Astrocyte of the cerebellum (primary cell): ENCODE results near the gene CTAGE8.
"Not testable (repeated sequence)": the region's sequence is repeated elsewhere in the genome, so short reads cannot be mapped to it uniquely, and the experiment has no call there.

Source experiments
- DNase-seq: peaks from one replicate; pipeline ENCODE4 v3.0.0-alpha.2; 2011; ENCODE audit warnings: low read depth
- H3K4me3 ChIP-seq: 2 replicates; pipeline ENCODE4 v1.5.1; 2011; ENCODE audit warnings: mild to moderate bottlenecking, low read depth, low read length, moderate library complexity
- in situ Hi-C: cut with HindIII; loops from 2 replicates; pipeline ENCODE4 v1.10.0; 2017; ENCODE audit warnings: low sequenced_read_pairs

CTAGE8 gene, protein sequence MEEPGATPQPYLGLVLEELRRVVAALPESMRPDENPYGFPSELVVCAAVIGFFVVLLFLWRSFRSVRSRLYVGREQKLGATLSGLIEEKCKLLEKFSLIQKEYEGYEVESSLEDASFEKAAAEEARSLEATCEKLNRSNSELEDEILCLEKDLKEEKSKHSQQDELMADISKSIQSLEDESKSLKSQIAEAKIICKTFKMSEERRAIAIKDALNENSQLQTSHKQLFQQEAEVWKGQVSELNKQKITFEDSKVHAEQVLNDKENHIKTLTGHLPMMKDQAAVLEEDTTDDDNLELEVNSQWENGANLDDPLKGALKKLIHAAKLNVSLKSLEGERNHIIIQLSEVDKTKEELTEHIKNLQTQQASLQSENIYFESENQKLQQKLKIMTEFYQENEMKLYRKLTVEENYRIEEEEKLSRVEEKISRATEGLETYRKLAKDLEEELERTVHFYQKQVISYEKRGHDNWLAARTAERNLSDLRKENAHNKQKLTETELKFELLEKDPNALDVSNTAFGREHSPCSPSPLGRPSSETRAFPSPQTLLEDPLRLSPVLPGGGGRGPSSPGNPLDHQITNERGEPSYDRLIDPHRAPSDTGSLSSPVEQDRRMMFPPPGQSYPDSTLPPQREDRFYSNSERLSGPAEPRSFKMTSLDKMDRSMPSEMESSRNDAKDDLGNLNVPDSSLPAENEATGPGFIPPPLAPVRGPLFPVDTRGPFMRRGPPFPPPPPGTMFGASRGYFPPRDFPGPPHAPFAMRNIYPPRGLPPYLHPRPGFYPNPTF

DNA sequence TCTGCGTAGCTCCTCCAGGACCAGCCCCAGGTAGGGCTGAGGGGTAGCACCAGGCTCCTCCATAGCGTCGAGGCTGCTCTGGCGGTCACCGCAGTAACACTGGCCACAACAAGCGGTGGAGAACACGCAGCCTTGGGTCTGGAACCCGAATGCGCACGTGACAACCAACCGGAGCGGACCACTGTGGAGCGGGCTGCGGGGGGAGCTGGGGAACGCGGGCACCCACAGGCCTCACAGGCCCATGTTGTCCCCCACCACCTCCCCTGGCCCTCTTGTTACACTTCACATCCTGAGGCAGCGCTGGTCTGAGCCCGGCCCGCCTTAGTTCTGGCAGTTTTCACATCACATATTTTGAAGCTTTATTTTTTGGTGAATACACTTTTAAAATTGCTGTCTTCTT, at the start of gene CTAGE8:
Gene CTAGE8 (minus strand): TSS at position 101 of the 400 bp plus-strand sequence. CDS start 38 bp downstream, at position 63.
- DNase-seq, H3K4me3 ChIP-seq, in situ Hi-C loops: not testable (repeated sequence)

GRCh38 chr7:144317537-144317936, 48.4 kb upstream of the CTAGE8 start:
- in situ Hi-C loops, H3K4me3 ChIP-seq, DNase-seq: not testable (repeated sequence)

DNA sequence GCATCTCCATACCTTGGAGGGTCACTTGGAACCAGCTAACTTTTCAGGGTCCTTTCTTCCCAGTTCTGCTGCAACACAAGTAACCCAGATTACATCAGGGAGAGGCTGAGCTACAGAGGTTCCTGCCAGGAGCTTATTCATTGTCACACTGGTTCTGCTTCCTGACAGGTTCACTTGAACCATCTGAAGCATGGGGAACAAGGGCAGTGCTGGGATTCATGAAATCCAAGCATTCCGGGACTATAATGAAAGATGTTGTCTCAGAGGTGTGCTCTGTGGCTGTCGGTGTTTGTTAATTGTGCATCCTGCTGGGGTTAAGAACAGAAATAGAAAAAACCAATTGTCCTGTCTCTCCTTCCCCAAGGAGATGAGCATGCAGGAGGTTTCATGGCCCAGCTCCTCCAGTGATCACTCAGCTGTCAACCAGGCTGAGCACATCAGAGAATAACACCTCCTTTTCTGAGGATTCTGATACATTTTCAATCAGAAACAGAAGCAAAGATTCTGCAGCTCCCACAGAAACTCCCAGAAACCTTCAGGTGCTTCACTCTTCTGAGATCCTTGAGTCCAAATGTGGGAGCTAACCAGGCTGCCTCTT, 42.9 kb upstream of the CTAGE8 start, which contains the start of gene OR2A1:
Gene OR2A1 (plus strand): TSS at position 548 of the 598 bp plus-strand sequence. CDS start 5,706 bp downstream, outside the sequence.
- H3K4me3 ChIP-seq, in situ Hi-C loops, DNase-seq: not testable (repeated sequence)

- DNase-seq, H3K4me3 ChIP-seq, in situ Hi-C loops: not testable (repeated sequence)
These were observed 42.1 kb upstream of the CTAGE8 start for GRCh38 chr7:144311218-144311617.

DNA sequence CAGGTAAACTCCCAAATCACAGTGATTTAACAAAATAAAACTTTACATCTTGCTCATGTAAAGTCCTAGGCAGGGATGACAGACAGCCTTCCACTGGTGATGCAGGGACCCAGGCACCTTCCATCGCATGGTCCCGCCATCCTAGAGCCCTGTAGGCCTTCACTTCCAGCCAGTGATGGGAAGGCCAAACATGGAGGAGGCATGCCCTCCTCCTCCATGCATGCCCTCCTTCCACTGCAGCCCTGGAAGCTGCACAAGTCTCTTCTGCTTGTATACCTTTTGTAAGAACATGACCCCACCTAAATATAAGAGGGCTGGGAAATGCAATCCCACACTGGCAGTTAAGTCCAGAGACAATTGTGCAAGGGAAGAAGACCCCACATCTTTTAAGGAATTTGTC, 40.6 kb upstream of the CTAGE8 start:
- H3K4me3 ChIP-seq, in situ Hi-C loops, DNase-seq: not testable (repeated sequence)

- DNase-seq, H3K4me3 ChIP-seq, in situ Hi-C loops: not testable (repeated sequence)
These were observed 36.1 kb upstream of the CTAGE8 start for GRCh38 chr7:144305156-144305555.

DNA sequence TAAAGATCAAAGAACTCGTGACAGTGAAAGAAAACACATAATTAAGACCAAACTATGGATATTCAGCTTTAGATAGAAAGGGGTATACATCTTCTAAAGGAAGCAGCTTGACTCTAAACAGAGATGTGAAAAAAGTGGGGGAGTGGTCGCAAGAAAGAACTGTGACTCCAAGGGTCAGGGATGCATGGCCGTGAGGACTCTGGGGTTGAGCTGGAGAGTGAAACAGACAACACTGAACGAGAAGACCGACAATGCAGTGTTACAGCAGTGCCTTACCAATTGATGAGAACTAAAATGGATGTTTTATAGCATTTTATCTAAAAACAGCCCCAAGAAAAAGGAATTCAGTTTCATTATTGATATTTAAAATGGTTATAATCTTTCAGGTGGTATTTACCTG, 34.5 kb upstream of the CTAGE8 start:
- DNase-seq, H3K4me3 ChIP-seq, in situ Hi-C loops: not testable (repeated sequence)

DNA sequence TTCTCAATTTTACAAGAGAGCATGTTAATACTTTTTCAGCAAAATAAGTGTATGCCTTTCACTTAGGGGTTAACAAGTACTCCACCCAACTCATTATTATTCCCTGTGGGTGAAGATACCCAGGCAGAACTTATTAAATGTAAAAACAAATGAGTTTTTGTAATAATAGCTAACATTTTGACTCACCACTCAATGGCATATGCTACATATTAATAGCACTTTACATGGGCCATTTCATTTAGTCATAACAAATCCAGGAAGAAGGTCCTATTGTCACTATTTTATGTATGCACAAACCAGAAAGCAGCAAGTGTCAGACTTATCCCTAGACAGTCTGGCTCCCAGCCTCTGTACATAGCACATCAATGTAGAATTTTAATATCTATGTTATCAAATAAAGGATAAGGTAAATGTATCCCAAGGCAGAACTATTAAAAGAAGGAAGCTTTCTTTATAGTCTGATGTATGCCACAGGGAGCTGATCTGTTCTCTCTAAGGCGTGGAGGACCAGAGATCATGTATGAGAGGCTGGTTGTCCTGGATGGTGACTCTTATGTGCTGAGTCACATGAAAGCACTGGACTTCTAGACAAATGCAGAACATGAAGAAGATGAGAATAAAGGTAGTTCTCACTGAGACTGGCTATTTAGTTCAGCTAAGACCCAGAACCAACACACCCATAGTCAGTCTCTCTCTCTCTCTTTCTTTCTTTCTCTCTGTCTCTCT, 33.7 kb upstream of the CTAGE8 start:
- in situ Hi-C loops, DNase-seq, H3K4me3 ChIP-seq: not testable (repeated sequence)

GRCh38 chr7:144293794-144294499, 24.9 kb upstream of the CTAGE8 start:
- H3K4me3 ChIP-seq, in situ Hi-C loops, DNase-seq: not testable (repeated sequence)

DNA sequence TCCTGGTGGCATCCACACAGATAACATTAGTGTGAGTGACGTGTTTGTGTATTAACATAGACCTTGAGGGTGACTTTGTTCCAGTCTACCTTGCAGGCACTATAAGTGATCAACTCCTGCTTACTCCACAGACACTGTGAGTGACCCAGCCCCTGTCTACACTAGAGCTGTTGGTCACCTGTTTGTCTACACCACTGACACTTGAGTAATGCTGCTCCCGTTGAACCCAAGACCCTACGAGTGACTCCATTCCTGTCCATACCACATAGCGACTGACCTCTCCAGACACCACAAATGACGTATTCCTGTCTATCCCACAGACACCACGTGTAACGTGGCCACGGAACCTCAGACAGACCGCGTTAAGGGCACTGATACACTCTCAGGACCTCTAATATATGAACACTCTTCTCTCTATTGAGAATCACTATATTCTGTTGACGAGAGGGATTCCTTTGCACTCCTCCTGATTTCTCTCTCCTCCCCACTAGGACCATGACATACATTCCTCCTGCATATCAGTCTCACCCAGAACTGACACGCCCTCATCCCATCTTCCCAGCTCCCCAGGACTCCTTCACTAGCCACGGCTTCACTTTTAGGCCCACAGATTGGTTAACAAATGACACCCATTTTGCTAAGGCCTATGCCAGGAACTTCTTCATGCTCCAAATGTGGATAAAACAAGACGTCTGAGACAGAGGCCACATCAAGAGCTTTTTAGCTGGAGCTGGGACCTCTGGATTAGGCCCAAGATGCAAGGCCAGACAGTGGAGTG, 23.5 kb upstream of the CTAGE8 start:
- H3K4me3 ChIP-seq, in situ Hi-C loops, DNase-seq: not testable (repeated sequence)

GRCh38 chr7:144291607-144292006, 22.5 kb upstream of the CTAGE8 start:
- DNase-seq, H3K4me3 ChIP-seq, in situ Hi-C loops: not testable (repeated sequence)

DNA sequence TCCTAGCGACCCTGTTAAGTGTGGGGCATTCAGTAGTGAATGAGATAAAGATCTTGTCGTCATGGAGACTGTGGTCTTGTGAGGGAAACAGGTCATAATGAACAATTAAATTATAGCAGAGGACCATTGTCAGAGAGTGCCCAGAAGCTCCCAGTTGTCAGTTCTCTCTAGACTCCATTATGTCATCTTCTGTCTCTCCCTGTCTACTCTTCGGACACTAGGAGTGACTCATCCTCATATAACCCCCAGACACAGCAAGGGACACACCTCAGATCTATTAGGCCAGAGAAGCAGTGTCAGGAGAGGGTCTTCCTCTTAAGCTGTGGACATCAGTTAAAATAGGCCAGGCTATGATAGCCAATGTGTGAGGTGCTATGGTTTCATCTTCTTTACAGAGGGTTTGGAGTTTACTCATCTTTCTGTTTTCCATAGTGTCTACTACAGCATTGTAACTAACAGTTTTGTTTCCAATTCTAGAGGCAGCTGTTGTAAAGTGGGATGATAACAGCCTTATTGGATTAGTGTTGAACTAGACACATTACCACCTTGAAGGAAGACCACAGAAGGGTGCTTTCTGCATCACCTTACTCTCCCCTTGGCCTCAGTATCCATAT, 18.2 kb upstream of the CTAGE8 start:
- DNase-seq, in situ Hi-C loops, H3K4me3 ChIP-seq: not testable (repeated sequence)

DNA sequence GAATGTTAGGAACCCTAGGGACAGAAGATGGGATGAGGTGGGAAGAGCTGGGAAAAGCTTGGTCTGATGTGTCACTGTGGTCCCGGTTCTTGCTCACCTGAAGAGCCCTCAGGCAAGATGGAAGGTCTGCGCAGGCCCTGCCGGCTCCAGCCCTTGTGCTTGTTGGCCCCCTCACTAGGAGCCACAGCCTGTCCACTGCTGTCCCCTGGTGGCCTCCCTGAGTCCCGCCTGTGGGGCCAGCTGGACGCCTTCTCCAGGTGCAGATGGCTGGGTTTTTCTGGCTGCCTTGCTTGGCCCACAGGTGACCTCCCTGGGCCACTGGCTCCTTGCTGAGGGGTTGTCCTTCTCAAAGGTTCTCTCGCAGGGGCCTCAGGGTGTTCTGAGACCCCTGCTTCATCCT, 14.6 kb upstream of the CTAGE8 start:
- DNase-seq, in situ Hi-C loops: not testable (repeated sequence)

GRCh38 chr7:144282490-144282889, 13.4 kb upstream of the CTAGE8 start:
- DNase-seq, H3K4me3 ChIP-seq, in situ Hi-C loops: not testable (repeated sequence)

More for the DNA sequence above, 14.6 kb upstream of the CTAGE8 start:
- not testable (repeated sequence) for H3K4me3 ChIP-seq

- DNase-seq, in situ Hi-C loops, H3K4me3 ChIP-seq: not testable (repeated sequence)
These were observed 12.9 kb upstream of the CTAGE8 start for GRCh38 chr7:144281981-144282380.
